NB4 (cell line): ENCODE measurements around the gene KDR.

Experiments used
- CTCF ChIP-seq: IDR thresholded peaks from one replicate; pipeline ENCODE4 v1.5.1; 2012; ENCODE audit warnings: low read depth, low read length
- MAX ChIP-seq: IDR thresholded peaks from 2 replicates; pipeline ENCODE4 v1.6.1; 2011; ENCODE audit warnings: low read depth, low read length
- POLR2A ChIP-seq: IDR thresholded peaks from 2 replicates; pipeline ENCODE4 v1.6.1; 2011; ENCODE audit warnings: mild to moderate bottlenecking; ENCODE audit not compliant: insufficient read length; ENCODE audit errors: extremely low read depth

- TF ChIP-seq CTCF (no peak), POLR2A (no peak), MAX (no peak)
Measured at GRCh38 chr4:55124322-55125076, 896 bp downstream of the KDR start.
